Measurements from ENCODE around the gene C9orf43. TPM values are rescaled to one million over a fixed set of nuclear protein-coding genes. Genes with fewer than 3 reads are reported as not detected.

Gene C9orf43
- total and polyA plus RNA-seq, 10 of the 15 experiments (the other 5 are each of a cell fraction or from before 2014, with no cell fraction given), result 0.08 to 0.79 (median 0.55) TPM

DNA sequence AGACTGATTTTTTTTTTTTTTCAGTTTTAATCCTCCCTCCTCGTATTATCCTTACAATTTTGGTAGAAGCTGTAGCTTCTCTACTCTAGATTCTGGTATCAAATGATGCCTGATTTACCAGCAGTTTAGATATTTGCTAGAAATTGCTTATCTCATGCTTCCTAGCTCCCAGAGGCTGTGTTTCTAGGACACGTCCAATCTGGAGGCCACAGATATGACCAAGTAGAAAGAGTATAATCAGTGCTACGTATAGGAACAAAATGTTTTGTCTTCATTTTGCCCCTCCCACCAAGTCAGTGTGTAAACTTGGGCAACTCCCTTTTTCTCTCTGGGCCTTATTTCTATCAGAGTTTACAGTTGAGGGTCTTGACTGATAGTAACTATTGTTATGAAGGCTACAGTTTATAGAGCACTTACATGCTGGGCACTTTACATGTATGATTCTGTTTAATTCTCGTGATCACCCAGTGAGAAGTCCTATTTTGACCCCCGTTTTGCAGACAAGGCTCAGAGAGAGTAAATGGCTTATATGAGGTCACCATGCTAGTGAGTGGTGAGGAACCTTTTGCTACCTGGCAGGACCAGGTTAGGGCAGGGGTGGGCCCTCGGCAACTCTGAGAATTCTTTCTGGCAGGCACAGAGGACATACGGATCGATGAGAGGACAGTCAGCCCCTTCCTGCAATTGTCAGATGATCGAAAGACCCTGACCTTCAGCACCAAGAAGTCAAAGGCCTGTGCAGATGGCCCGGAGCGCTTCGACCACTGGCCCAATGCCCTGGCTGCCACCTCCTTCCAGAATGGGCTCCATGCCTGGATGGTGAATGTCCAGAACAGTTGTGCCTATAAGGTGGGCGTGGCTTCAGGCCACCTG, 41.3 kb upstream of the C9orf43 start:
- intact Hi-C loops (cut with micrococcal nuclease; ENCODE audit: unreplicated experiment), result no loop called here
- CTCF ChIA-PET, result interaction anchor here (0.6 kb wide), 1 partner anchor 75 kb away, joined by 4 read pairs; no protein-coding TSS in a partner anchor

DNA sequence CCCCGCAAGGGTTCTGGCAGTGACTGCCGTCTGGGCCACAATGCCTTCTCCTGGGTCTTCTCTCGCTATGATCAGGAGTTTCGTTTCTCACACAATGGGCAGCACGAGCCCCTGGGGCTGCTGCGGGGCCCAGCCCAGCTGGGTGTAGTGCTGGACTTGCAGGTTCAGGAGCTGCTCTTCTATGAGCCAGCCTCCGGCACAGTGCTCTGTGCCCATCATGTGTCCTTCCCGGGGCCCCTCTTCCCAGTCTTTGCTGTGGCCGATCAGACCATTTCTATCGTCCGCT, 40.7 kb upstream of the C9orf43 start:
- in situ Hi-C loops (cut with MboI), result no loop called here
- H3K79me2 ChIP-seq (ENCODE audit: control insufficient read depth, insufficient read depth, low read length), result no peaks in the 10 kb centered on the region
- ChIA-PET POLR2A (interaction anchor here (0.6 kb wide), 1 partner anchor 461 kb away, joined by 3 read pairs; no protein-coding TSS in a partner anchor), SMC1A (ENCODE audit: uncharacterized antibody, unreplicated experiment) (no interaction called here), RAD21 (ENCODE audit: unreplicated experiment) (no interaction called here), CTCF (interaction anchor here (0.8 kb wide), 1 partner anchor 12 kb away, joined by 4 read pairs; no protein-coding TSS in a partner anchor)
- no peak overlapping the region for H2AFZ ChIP-seq (ENCODE audit: control insufficient read depth, low read depth, low read length)
- 54% methylated on average over 11 of the region's 11 CpGs for whole genome bisulfite sequencing (ENCODE audit: insufficient coverage, insufficient replicate concordance, low lambda C conversion rate, missing lambda C conversion rate)
- no peak overlapping the region for H3K4me3 ChIP-seq
- peaks cover 16% of the 10 kb centered on the region for H3K4me1 ChIP-seq (ENCODE audit: control insufficient read depth, insufficient read depth, low read length)
- no TSS peak for BruUV-seq (replicated peaks)
- ATAC-seq, result no peak
- DNase-seq (ENCODE audit: low read depth, low spot score), result no peak
- intact Hi-C loops (cut with micrococcal nuclease; ENCODE audit: unreplicated experiment), result no loop called here
- peaks cover 5 to 7% of the 10 kb centered on the region in 2 experiments for H3K36me3 ChIP-seq (ENCODE audit: control insufficient read depth in 2 of 2, insufficient read depth in 2 of 2, low read length in 1 of 2)
- H3K4me2 ChIP-seq (ENCODE audit: control insufficient read depth, insufficient read depth), result no peak overlapping the region
- no peak overlapping the region for H3K9ac ChIP-seq (ENCODE audit: control insufficient read depth, insufficient read depth, low read length)
- no peak overlapping the region for H3K27ac ChIP-seq (ENCODE audit: control insufficient read depth, insufficient read depth)
- no peaks in the 10 kb centered on the region for H4K20me1 ChIP-seq (ENCODE audit: control insufficient read depth, insufficient read depth)
- no peak for FAIRE-seq
- no peaks in the 10 kb centered on the region for H3K9me3 ChIP-seq (replicated peaks; ENCODE audit: control insufficient read depth, insufficient read depth, low read length)
- H3K27me3 ChIP-seq (replicated peaks in 1 of 2; ENCODE audit: control insufficient read depth in 2 of 2, insufficient read depth in 2 of 2, low read length in 1 of 2), result no peaks in the 10 kb centered on the region
- TF ChIP-seq, protein P1, sequence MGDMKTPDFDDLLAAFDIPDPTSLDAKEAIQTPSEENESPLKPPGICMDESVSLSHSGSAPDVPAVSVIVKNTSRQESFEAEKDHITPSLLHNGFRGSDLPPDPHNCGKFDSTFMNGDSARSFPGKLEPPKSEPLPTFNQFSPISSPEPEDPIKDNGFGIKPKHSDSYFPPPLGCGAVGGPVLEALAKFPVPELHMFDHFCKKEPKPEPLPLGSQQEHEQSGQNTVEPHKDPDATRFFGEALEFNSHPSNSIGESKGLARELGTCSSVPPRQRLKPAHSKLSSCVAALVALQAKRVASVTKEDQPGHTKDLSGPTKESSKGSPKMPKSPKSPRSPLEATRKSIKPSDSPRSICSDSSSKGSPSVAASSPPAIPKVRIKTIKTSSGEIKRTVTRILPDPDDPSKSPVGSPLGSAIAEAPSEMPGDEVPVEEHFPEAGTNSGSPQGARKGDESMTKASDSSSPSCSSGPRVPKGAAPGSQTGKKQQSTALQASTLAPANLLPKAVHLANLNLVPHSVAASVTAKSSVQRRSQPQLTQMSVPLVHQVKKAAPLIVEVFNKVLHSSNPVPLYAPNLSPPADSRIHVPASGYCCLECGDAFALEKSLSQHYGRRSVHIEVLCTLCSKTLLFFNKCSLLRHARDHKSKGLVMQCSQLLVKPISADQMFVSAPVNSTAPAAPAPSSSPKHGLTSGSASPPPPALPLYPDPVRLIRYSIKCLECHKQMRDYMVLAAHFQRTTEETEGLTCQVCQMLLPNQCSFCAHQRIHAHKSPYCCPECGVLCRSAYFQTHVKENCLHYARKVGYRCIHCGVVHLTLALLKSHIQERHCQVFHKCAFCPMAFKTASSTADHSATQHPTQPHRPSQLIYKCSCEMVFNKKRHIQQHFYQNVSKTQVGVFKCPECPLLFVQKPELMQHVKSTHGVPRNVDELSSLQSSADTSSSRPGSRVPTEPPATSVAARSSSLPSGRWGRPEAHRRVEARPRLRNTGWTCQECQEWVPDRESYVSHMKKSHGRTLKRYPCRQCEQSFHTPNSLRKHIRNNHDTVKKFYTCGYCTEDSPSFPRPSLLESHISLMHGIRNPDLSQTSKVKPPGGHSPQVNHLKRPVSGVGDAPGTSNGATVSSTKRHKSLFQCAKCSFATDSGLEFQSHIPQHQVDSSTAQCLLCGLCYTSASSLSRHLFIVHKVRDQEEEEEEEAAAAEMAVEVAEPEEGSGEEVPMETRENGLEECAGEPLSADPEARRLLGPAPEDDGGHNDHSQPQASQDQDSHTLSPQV (IDR thresholded peaks at IDR 0.05), result no peak
- TF ChIP-seq SREBF1 (IDR thresholded peaks at IDR 0.05; ENCODE audit: low read length), result no peak
- no peak for TF ChIP-seq ZNF207 (IDR thresholded peaks at IDR 0.05; ENCODE audit: borderline replicate concordance)
- TF ChIP-seq SMAD5 (IDR thresholded peaks at IDR 0.05; ENCODE audit: low read depth), result no peak
- TF ChIP-seq, protein P2, sequence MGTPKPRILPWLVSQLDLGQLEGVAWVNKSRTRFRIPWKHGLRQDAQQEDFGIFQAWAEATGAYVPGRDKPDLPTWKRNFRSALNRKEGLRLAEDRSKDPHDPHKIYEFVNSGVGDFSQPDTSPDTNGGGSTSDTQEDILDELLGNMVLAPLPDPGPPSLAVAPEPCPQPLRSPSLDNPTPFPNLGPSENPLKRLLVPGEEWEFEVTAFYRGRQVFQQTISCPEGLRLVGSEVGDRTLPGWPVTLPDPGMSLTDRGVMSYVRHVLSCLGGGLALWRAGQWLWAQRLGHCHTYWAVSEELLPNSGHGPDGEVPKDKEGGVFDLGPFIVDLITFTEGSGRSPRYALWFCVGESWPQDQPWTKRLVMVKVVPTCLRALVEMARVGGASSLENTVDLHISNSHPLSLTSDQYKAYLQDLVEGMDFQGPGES (IDR thresholded peaks at IDR 0.05), result no peak

More for the DNA sequence above, 41.3 kb upstream of the C9orf43 start:
- Histone ChIP-seq H3K79me2 (ENCODE audit: control insufficient read depth, insufficient read depth, low read length) (no peaks in the 10 kb centered on the region), H3K9ac (ENCODE audit: control insufficient read depth, insufficient read depth, low read length) (no peak overlapping the region), H3K4me1 (ENCODE audit: control insufficient read depth, insufficient read depth, low read length) (peaks cover 16% of the 10 kb centered on the region), H2AFZ (ENCODE audit: control insufficient read depth, low read depth, low read length) (no peak overlapping the region), H3K27me3 (replicated peaks in 1 of 2; ENCODE audit: control insufficient read depth in 2 of 2, insufficient read depth in 2 of 2, low read length in 1 of 2) (no peaks in the 10 kb centered on the region), H4K20me1 (ENCODE audit: control insufficient read depth, insufficient read depth) (no peaks in the 10 kb centered on the region), H3K9me3 (replicated peaks; ENCODE audit: control insufficient read depth, insufficient read depth, low read length) (no peaks in the 10 kb centered on the region), H3K36me3 (ENCODE audit: control insufficient read depth in 2 of 2, insufficient read depth in 2 of 2, low read length in 1 of 2) (peaks cover 3 to 5% of the 10 kb centered on the region in 2 experiments), H3K27ac (ENCODE audit: control insufficient read depth, insufficient read depth) (no peak overlapping the region), H3K4me2 (ENCODE audit: control insufficient read depth, insufficient read depth) (no peak overlapping the region), H3K4me3 (no peak overlapping the region)
- FAIRE-seq, result no peak
- ChIA-PET SMC1A (ENCODE audit: uncharacterized antibody, unreplicated experiment) (no interaction called here), RAD21 (ENCODE audit: unreplicated experiment) (no interaction called here), POLR2A (interaction anchor here (1.0 kb wide), 1 partner anchor 36 kb away, joined by 3 read pairs; no protein-coding TSS in a partner anchor)
- DNase-seq (ENCODE audit: low read depth, low spot score), result no peak
- WGBS (ENCODE audit: insufficient coverage, insufficient replicate concordance, low lambda C conversion rate, missing lambda C conversion rate), result 48% methylated on average over 13 of the region's 13 CpGs
- in situ Hi-C loops (cut with MboI), result no loop called here
- no peak for TF ChIP-seq ZNF274 (IDR thresholded peaks at IDR 0.05; ENCODE audit: insufficient read depth, insufficient read length)
- TF ChIP-seq MEF2A (IDR thresholded peaks at IDR 0.05; ENCODE audit: insufficient read depth, low read depth, low read length), result no peak
- TF ChIP-seq, protein P3, sequence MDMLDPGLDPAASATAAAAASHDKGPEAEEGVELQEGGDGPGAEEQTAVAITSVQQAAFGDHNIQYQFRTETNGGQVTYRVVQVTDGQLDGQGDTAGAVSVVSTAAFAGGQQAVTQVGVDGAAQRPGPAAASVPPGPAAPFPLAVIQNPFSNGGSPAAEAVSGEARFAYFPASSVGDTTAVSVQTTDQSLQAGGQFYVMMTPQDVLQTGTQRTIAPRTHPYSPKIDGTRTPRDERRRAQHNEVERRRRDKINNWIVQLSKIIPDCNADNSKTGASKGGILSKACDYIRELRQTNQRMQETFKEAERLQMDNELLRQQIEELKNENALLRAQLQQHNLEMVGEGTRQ (IDR thresholded peaks at IDR 0.05; ENCODE audit: borderline replicate concordance, low read depth, low read length), result no peak
- TF ChIP-seq CHD4 (IDR thresholded peaks at IDR 0.05), result no peak
- no peak for TF ChIP-seq HDAC6 (IDR thresholded peaks at IDR 0.05; ENCODE audit: unreplicated experiment)
- no peak for TF ChIP-seq EGR1 (IDR thresholded peaks at IDR 0.05; ENCODE audit: borderline replicate concordance in 1 of 2, low read depth in 2 of 2, low read length in 2 of 2)
- ATAC-seq, result no peak
- no TSS peak for BruUV-seq (replicated peaks)
